ENCODE results near the gene FCHO1. TPM values are rescaled to one million over a fixed set of nuclear protein-coding genes. Genes with fewer than 3 reads are reported as not detected.
"Not testable (repeated sequence)": the region's sequence is repeated elsewhere in the genome, so short reads cannot be mapped to it uniquely, and the experiment has no call there.

FCHO1 gene
- total RNA-seq, 4 donors from 2014 or later: 32.6 to 48.2 (median 35.7) TPM

GRCh38 chr19:17767559-17767958 is 16.3 kb downstream of the FCHO1 start:
- Histone ChIP-seq H3K4me3 (no peak overlapping the region), H3K27ac (no peak overlapping the region), H3K36me3 (no peaks in the 10 kb centered on the region), H3K4me1 (peaks cover 12% of the 10 kb centered on the region), H3K9me3 (no peaks in the 10 kb centered on the region), H3K27me3 (no peaks in the 10 kb centered on the region)
- TF ChIP-seq CTCF (IDR thresholded peaks at IDR 0.05) (no peak), EP300 (IDR thresholded peaks at IDR 0.05) (no peak), POLR2A (IDR thresholded peaks at IDR 0.05) (no peak), POLR2AphosphoS5 (IDR thresholded peaks at IDR 0.05) (no peak)
- WGBS: 33% methylated on average over 1 of the region's 1 CpG
- DNase-seq (ENCODE audit: low spot score in 2 of 2): no peak

- no peak overlapping the region for H3K4me3 ChIP-seq
- H3K27me3 ChIP-seq: no peaks in the 10 kb centered on the region
- TF ChIP-seq CTCF (IDR thresholded peaks at IDR 0.05) (no peak), EP300 (IDR thresholded peaks at IDR 0.05) (no peak), POLR2A (IDR thresholded peaks at IDR 0.05) (no peak), POLR2AphosphoS5 (IDR thresholded peaks at IDR 0.05) (no peak)
- H3K27ac ChIP-seq: no peak overlapping the region
- H3K4me1 ChIP-seq: peaks cover 9% of the 10 kb centered on the region
- H3K9me3 ChIP-seq: no peaks in the 10 kb centered on the region
- WGBS: 82% methylated on average over 11 of the region's 13 CpGs
- DNase-seq (ENCODE audit: low spot score in 2 of 2): no peak
- no peaks in the 10 kb centered on the region for H3K36me3 ChIP-seq
Measured at GRCh38 chr19:17770613-17771012, 19.3 kb downstream of the FCHO1 start.

GRCh38 chr19:17772172-17772571 is 20.9 kb downstream of the FCHO1 start:
- H3K4me3 ChIP-seq: no peak overlapping the region
- no peak for DNase-seq (ENCODE audit: low spot score in 2 of 2)
- H3K4me1 ChIP-seq: no peaks in the 10 kb centered on the region
- no peaks in the 10 kb centered on the region for H3K36me3 ChIP-seq
- TF ChIP-seq POLR2A (IDR thresholded peaks at IDR 0.05) (no peak), POLR2AphosphoS5 (IDR thresholded peaks at IDR 0.05) (no peak), CTCF (IDR thresholded peaks at IDR 0.05) (no peak), EP300 (IDR thresholded peaks at IDR 0.05) (no peak)
- WGBS: 96% methylated on average over 4 of the region's 4 CpGs
- no peaks in the 10 kb centered on the region for H3K9me3 ChIP-seq
- H3K27ac ChIP-seq: no peak overlapping the region
- H3K27me3 ChIP-seq: peaks cover 5% of the 10 kb centered on the region

GRCh38 chr19:17775245-17775927 is 24.1 kb downstream of the FCHO1 start:
- no peaks in the 10 kb centered on the region for H3K9me3 ChIP-seq
- no peak for DNase-seq (ENCODE audit: low spot score in 2 of 2)
- H3K36me3 ChIP-seq: no peaks in the 10 kb centered on the region
- no peak for TF ChIP-seq POLR2AphosphoS5 (IDR thresholded peaks at IDR 0.05)
- TF ChIP-seq EP300 (IDR thresholded peaks at IDR 0.05): no peak
- peak in 1 of 2 donors; percentile 2 for TF ChIP-seq CTCF (IDR thresholded peaks at IDR 0.05)
- TF ChIP-seq POLR2A (IDR thresholded peaks at IDR 0.05): no peak
- peaks cover 31% of the 10 kb centered on the region for H3K27me3 ChIP-seq
- peaks cover 14% of the 10 kb centered on the region for H3K4me1 ChIP-seq
- WGBS: 69% methylated on average over 10 of the region's 16 CpGs
- no peak overlapping the region for H3K27ac ChIP-seq
- no peak overlapping the region for H3K4me3 ChIP-seq

GRCh38 chr19:17775991-17776803 is 24.9 kb downstream of the FCHO1 start:
- Histone ChIP-seq H3K36me3 (no peaks in the 10 kb centered on the region), H3K4me3 (no peak overlapping the region), H3K9me3 (no peaks in the 10 kb centered on the region), H3K27me3 (peaks cover 38% of the 10 kb centered on the region), H3K27ac (no peak overlapping the region), H3K4me1 (peaks cover 14% of the 10 kb centered on the region)
- no peak for DNase-seq (ENCODE audit: low spot score in 2 of 2)
- 58% methylated on average over 23 of the region's 27 CpGs for WGBS
- TF ChIP-seq POLR2AphosphoS5 (IDR thresholded peaks at IDR 0.05) (no peak), POLR2A (IDR thresholded peaks at IDR 0.05) (no peak), CTCF (IDR thresholded peaks at IDR 0.05) (no peak), EP300 (IDR thresholded peaks at IDR 0.05) (no peak)

- H3K36me3 ChIP-seq; H3K4me3 ChIP-seq; DNase-seq (ENCODE audit: low spot score in 2 of 2); H3K27ac ChIP-seq; H3K9me3 ChIP-seq: not testable (repeated sequence)
- Histone ChIP-seq H3K27me3 (peaks cover 38% of the 10 kb centered on the region), H3K4me1 (peaks cover 14% of the 10 kb centered on the region)
- 71% methylated on average over 10 of the region's 10 CpGs for WGBS
Measured at GRCh38 chr19:17777840-17778239, 26.6 kb downstream of the FCHO1 start.

Data from suprapubic skin (tissue), 4 donors.